Erythroblast (primary cell): ENCODE measurements around the gene TRAPPC3L.

ENCODE experiments used
- GATA1 ChIP-seq: IDR thresholded peaks from 2 replicates; pipeline ENCODE4 v1.6.1; 2011; ENCODE audit warnings: low read depth, mild to moderate bottlenecking, control low read depth, low read length, moderate library complexity
- POLR2A ChIP-seq: IDR thresholded peaks from 2 replicates; pipeline ENCODE4 v1.6.1; 2011; ENCODE audit warnings: mild to moderate bottlenecking, low read length

DNA sequence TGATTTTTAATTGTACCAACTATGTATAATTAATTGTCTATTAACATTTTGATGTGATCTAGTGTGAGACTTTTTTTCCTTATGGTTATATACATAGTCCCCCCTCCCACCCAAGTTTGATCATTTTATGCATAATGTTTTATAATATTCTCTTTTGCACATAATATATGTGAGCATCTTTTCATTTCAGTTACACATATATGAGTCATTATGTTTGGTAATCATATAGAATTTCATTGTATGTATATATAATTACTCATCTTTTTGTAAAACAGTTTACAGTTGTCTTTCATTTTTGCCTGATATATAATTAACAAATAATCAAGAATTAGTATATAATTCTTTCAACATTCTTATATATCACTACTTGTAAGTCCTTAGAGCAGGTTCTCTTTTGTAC lies 40.8 kb upstream of the TRAPPC3L start:
- no peak for TF ChIP-seq POLR2A
- TF ChIP-seq GATA1: no peak
